C4-2B (cell line): ENCODE data around the gene FBXO24.

Source experiments
- H3K27ac ChIP-seq: fragments of 450-650 bp; 2 replicates; pipeline ENCODE4 v1.5.1; 2017
- CTCF ChIP-seq: fragments of 450-650 bp; conservative IDR thresholded peaks from 2 replicates; pipeline ENCODE4 v1.5.1; 2017; ENCODE audit warnings: mild to moderate bottlenecking
- ZFX ChIP-seq: fragments of 450-650 bp; IDR thresholded peaks from 2 replicates; pipeline ENCODE4 v1.6.1; 2017

FBXO24 gene

GRCh38 chr7:100553032-100553431 lies 33.1 kb upstream of the FBXO24 start:
- TF ChIP-seq CTCF (no peak), ZFX (no peak)
- no peak overlapping the region for H3K27ac ChIP-seq

GRCh38 chr7:100555701-100556100 lies 30.4 kb upstream of the FBXO24 start:
- TF ChIP-seq ZFX (no peak), CTCF (no peak)
- no peak overlapping the region for H3K27ac ChIP-seq

- no peak overlapping the region for H3K27ac ChIP-seq
- TF ChIP-seq CTCF (no peak), ZFX (no peak)
Measured at GRCh38 chr7:100556541-100556940, 29.6 kb upstream of the FBXO24 start.

- H3K27ac ChIP-seq = no peak overlapping the region
- no peak for TF ChIP-seq CTCF
- no peak for TF ChIP-seq ZFX
Measured at GRCh38 chr7:100559127-100559526, 27.0 kb upstream of the FBXO24 start.

- no peak for TF ChIP-seq ZFX
- TF ChIP-seq CTCF = no peak
- no peak overlapping the region for H3K27ac ChIP-seq
Measured at GRCh38 chr7:100561491-100562194, 24.5 kb upstream of the FBXO24 start.

GRCh38 chr7:100562195-100563099 lies 23.7 kb upstream of the FBXO24 start:
- TF ChIP-seq CTCF (no peak), ZFX (no peak)
- H3K27ac ChIP-seq = no peak overlapping the region

GRCh38 chr7:100563100-100563564 lies 23.0 kb upstream of the FBXO24 start:
- TF ChIP-seq ZFX = no peak
- no peak for TF ChIP-seq CTCF
- H3K27ac ChIP-seq = no peak overlapping the region
